GM23338 (cell line): ENCODE results near the gene GFAP. TPM values are rescaled to one million over a fixed set of nuclear protein-coding genes. Genes with fewer than 3 reads are reported as not detected.

Experiments used
- ATAC-seq: fragments of 200-7000 bp; cut with Tn5 transposase; 3 replicates; pipeline ENCODE4 v1.9.1; 2020
- DNase-seq: peaks from one replicate; pipeline ENCODE4 v3.0.0-alpha.2; 2015; ENCODE audit warnings: low spot score
- H2AFZ ChIP-seq: fragments of 200-600 bp; sonication (generic); 2 replicates; pipeline ENCODE4 v1.8.0; 2016; ENCODE audit warnings: antibody characterized with exemption, mild to moderate bottlenecking, moderate library complexity
- H3F3A ChIP-seq: fragments of 200-600 bp; sonication (generic); replicated peaks from 2 replicates; pipeline ENCODE4 v1.8.0; 2017; ENCODE audit warnings: antibody characterized with exemption, mixed run types, low read depth
- H3K27ac ChIP-seq: fragments of 200-600 bp; sonication (generic); 2 replicates; pipeline ENCODE4 v1.6.1; 2016; ENCODE audit warnings: low read depth
- H3K27me3 ChIP-seq: fragments of 200-600 bp; sonication (generic); 2 replicates; pipeline ENCODE4 v1.8.0; 2016; ENCODE audit warnings: mild to moderate bottlenecking, mixed run types, moderate library complexity; ENCODE audit not compliant: insufficient read depth
- H3K36me3 ChIP-seq: fragments of 200-600 bp; sonication (generic); 2 replicates; pipeline ENCODE4 v1.8.0; 2016; ENCODE audit warnings: mild to moderate bottlenecking; ENCODE audit not compliant: insufficient read depth
- H3K4me1 ChIP-seq: fragments of 200-600 bp; sonication (generic); 2 replicates; pipeline ENCODE4 v1.8.0; 2016; ENCODE audit warnings: mild to moderate bottlenecking, moderate library complexity; ENCODE audit not compliant: insufficient read depth
- H3K4me2 ChIP-seq: fragments of 200-600 bp; sonication (generic); 2 replicates; pipeline ENCODE4 v1.7.1; 2017; ENCODE audit warnings: mixed run types
- H3K4me3 ChIP-seq: fragments of 200-600 bp; sonication (generic); 2 replicates; pipeline ENCODE4 v1.6.1; 2016; ENCODE audit warnings: mixed run types
- H3K79me2 ChIP-seq: fragments of 200-600 bp; sonication (generic); replicated peaks from 2 replicates; pipeline ENCODE4 v1.8.0; 2017; ENCODE audit warnings: mild to moderate bottlenecking; ENCODE audit not compliant: insufficient read depth
- H3K9me2 ChIP-seq: fragments of 200-600 bp; sonication (generic); 2 replicates; pipeline ENCODE4 v1.8.0; 2017; ENCODE audit not compliant: insufficient read depth
- H4K20me1 ChIP-seq: fragments of 200-600 bp; sonication (generic); replicated peaks from 2 replicates; pipeline ENCODE4 v1.8.0; 2017; ENCODE audit warnings: mild to moderate bottlenecking; ENCODE audit not compliant: insufficient read depth
- H3K27ac Mint-ChIP-seq: 2 replicates; pipeline ENCODE4 v1.8.0; 2020; ENCODE audit warnings: inconsistent platforms, mild to moderate bottlenecking, moderate library complexity, mixed read lengths
- H3K27me3 Mint-ChIP-seq: 3 replicates; pipeline ENCODE4 v1.8.0; 2022; ENCODE audit warnings: low read depth, mild to moderate bottlenecking, moderate library complexity, mixed read lengths, inconsistent platforms; ENCODE audit not compliant: insufficient read depth, poor library complexity
- H3K36me3 Mint-ChIP-seq: 3 replicates; pipeline ENCODE4 v1.8.0; 2021; ENCODE audit warnings: low read depth, mild to moderate bottlenecking, inconsistent platforms, moderate library complexity, mixed read lengths
- H3K4me1 Mint-ChIP-seq: 3 replicates; pipeline ENCODE4 v1.8.0; 2020; ENCODE audit warnings: mild to moderate bottlenecking, inconsistent platforms, mixed read lengths
- H3K4me3 Mint-ChIP-seq: 3 replicates; pipeline ENCODE4 v1.8.0; 2021; ENCODE audit warnings: moderate library complexity, mild to moderate bottlenecking, inconsistent platforms, mixed read lengths
- H3K9me3 Mint-ChIP-seq: 3 replicates; pipeline ENCODE4 v1.8.0; 2020; ENCODE audit warnings: moderate library complexity, mild to moderate bottlenecking, inconsistent platforms, mixed read lengths
- CREB1 ChIP-seq: fragments of 250-450 bp; sonication (Bioruptor Pico); IDR thresholded peaks from 2 replicates; pipeline ENCODE4 v1.5.0; 2020; ENCODE audit warnings: low read depth, mild to moderate bottlenecking, moderate library complexity
- CTCF ChIP-seq, 2 experiments: fragments of 200-600 bp in 1 of 2; sonication (generic) in 1 of 2; conservative IDR thresholded peaks; 2 replicates each; pipeline versions ENCODE4 v1.5.1 to v1.6.1; 2016 to 2017; ENCODE audit warnings: antibody characterized with exemption in 2 of 2, low read depth in 2 of 2, mild to moderate bottlenecking in 2 of 2, moderate library complexity in 1 of 2
- EZH2 ChIP-seq: fragments of 200-600 bp; sonication (generic); IDR thresholded peaks from one replicate; pipeline ENCODE4 v1.8.0; 2017; ENCODE audit warnings: antibody characterized with exemption, mild to moderate bottlenecking, low read depth; ENCODE audit not compliant: unreplicated experiment
- EZH2phosphoT487 ChIP-seq: fragments of 200-600 bp; sonication (generic); IDR thresholded peaks from one replicate; pipeline ENCODE4 v1.8.1; 2018; ENCODE audit warnings: antibody characterized with exemption; ENCODE audit not compliant: unreplicated experiment
- JUNB ChIP-seq: IDR thresholded peaks from one replicate; pipeline ENCODE4 v1.6.1; 2016; ENCODE audit warnings: antibody characterized with exemption; ENCODE audit not compliant: unreplicated experiment
- NANOG ChIP-seq: IDR thresholded peaks from 2 replicates; pipeline ENCODE4 v1.6.1; 2016; ENCODE audit warnings: antibody characterized with exemption, borderline replicate concordance
- POLR2AphosphoS5 ChIP-seq: IDR thresholded peaks from 2 replicates; pipeline ENCODE4 v1.6.1; 2016; ENCODE audit warnings: antibody characterized with exemption, low read depth
- STAT1 ChIP-seq: IDR thresholded peaks from one replicate; pipeline ENCODE4 v1.6.1; 2016; ENCODE audit warnings: antibody characterized with exemption; ENCODE audit not compliant: unreplicated experiment
- ZNF114 ChIP-seq: fragments of 250-450 bp; sonication (Bioruptor Pico); IDR thresholded peaks from 2 replicates; pipeline ENCODE4 v1.5.0; 2020; ENCODE audit warnings: mild to moderate bottlenecking, moderate library complexity
- ZNF331 ChIP-seq: fragments of 250-450 bp; sonication (Bioruptor Pico); IDR thresholded peaks from 2 replicates; pipeline ENCODE4 v1.5.0; 2020; ENCODE audit warnings: low read depth, mild to moderate bottlenecking, moderate library complexity
- polyA plus RNA-seq: library from polyadenylated mRNA; unstranded; fragments of >200 nt; fragmentation: Nextera tagmentation; extraction: Ambion mirVana; gene quantifications from 2 replicates; pipeline ENCODE4 v1.2.1, GENCODE V29; 2016
- total RNA-seq: library from RNA; depleted of rRNA; stranded (reverse); fragments of >200 nt; shearing (Covaris generic); gene quantifications from 2 replicates; pipeline ENCODE4 v1.2.3, GENCODE V29; 2014
- TF ChIP-seq, protein P1 (sequence below): IDR thresholded peaks from one replicate; pipeline ENCODE4 v1.6.1; 2018; ENCODE audit warnings: antibody characterized with exemption; ENCODE audit not compliant: unreplicated experiment
- TF ChIP-seq, protein P2 (sequence below): fragments of 250-450 bp; sonication (Bioruptor Pico); IDR thresholded peaks from 2 replicates; pipeline ENCODE4 v1.5.0; 2020; ENCODE audit warnings: mild to moderate bottlenecking, moderate library complexity
- TF ChIP-seq, protein P3 (sequence below): IDR thresholded peaks from 2 replicates; pipeline ENCODE4 v1.6.1; 2016; ENCODE audit warnings: antibody characterized with exemption

GFAP gene
- total and polyA plus RNA-seq, 2 experiments from 2014 or later = 0.15 to 5.1 TPM

DNA sequence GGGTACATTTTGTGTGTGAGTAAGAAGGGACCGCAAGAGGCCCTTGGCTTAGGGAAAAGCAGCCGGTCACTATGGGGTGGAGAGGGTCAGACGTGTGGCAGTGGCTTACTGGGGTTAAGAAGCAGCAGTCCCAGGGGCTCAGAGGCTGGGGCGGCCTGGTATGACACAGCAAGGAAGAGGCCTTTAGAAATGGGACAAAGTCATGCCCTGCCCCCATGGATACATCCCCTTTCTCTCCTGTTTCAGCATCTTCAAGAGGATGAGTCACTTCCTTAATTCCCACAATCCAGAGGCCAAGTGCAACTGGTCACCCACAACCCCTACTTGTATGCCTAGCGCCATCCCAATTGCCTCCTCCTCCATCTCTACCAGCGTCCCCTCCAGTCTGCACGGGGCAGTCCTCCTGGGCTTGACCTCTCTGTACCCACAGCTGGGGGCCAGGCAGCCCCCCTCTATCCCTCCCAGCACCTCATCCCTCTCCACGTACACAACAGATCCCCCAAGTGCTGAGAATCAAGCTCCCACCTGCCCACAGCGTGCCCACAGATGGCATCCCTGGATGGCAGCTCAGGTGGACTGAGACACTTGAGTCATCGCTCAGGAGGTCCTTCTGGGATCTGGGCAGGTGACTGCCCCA, 9.2 kb downstream of the GFAP start:
- H3K36me3 Mint-ChIP-seq = no peaks in the 10 kb centered on the region
- ATAC-seq (no peak), DNase-seq (no peak)
- no peaks in the 10 kb centered on the region for H3K9me2 ChIP-seq
- H3K27me3 ChIP-seq = no peaks in the 10 kb centered on the region
- H3K9me3 Mint-ChIP-seq = no peaks in the 10 kb centered on the region
- H3K36me3 ChIP-seq = no peaks in the 10 kb centered on the region
- peaks cover 5% of the 10 kb centered on the region; the same call in 1 of the 2 replicates for H3F3A ChIP-seq
- H4K20me1 ChIP-seq = no peaks in the 10 kb centered on the region
- H3K4me3 ChIP-seq = no peak overlapping the region
- TF ChIP-seq, protein P1, sequence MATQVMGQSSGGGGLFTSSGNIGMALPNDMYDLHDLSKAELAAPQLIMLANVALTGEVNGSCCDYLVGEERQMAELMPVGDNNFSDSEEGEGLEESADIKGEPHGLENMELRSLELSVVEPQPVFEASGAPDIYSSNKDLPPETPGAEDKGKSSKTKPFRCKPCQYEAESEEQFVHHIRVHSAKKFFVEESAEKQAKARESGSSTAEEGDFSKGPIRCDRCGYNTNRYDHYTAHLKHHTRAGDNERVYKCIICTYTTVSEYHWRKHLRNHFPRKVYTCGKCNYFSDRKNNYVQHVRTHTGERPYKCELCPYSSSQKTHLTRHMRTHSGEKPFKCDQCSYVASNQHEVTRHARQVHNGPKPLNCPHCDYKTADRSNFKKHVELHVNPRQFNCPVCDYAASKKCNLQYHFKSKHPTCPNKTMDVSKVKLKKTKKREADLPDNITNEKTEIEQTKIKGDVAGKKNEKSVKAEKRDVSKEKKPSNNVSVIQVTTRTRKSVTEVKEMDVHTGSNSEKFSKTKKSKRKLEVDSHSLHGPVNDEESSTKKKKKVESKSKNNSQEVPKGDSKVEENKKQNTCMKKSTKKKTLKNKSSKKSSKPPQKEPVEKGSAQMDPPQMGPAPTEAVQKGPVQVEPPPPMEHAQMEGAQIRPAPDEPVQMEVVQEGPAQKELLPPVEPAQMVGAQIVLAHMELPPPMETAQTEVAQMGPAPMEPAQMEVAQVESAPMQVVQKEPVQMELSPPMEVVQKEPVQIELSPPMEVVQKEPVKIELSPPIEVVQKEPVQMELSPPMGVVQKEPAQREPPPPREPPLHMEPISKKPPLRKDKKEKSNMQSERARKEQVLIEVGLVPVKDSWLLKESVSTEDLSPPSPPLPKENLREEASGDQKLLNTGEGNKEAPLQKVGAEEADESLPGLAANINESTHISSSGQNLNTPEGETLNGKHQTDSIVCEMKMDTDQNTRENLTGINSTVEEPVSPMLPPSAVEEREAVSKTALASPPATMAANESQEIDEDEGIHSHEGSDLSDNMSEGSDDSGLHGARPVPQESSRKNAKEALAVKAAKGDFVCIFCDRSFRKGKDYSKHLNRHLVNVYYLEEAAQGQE = no peak
- no peak for TF ChIP-seq ZNF331
- TF ChIP-seq, protein P2, sequence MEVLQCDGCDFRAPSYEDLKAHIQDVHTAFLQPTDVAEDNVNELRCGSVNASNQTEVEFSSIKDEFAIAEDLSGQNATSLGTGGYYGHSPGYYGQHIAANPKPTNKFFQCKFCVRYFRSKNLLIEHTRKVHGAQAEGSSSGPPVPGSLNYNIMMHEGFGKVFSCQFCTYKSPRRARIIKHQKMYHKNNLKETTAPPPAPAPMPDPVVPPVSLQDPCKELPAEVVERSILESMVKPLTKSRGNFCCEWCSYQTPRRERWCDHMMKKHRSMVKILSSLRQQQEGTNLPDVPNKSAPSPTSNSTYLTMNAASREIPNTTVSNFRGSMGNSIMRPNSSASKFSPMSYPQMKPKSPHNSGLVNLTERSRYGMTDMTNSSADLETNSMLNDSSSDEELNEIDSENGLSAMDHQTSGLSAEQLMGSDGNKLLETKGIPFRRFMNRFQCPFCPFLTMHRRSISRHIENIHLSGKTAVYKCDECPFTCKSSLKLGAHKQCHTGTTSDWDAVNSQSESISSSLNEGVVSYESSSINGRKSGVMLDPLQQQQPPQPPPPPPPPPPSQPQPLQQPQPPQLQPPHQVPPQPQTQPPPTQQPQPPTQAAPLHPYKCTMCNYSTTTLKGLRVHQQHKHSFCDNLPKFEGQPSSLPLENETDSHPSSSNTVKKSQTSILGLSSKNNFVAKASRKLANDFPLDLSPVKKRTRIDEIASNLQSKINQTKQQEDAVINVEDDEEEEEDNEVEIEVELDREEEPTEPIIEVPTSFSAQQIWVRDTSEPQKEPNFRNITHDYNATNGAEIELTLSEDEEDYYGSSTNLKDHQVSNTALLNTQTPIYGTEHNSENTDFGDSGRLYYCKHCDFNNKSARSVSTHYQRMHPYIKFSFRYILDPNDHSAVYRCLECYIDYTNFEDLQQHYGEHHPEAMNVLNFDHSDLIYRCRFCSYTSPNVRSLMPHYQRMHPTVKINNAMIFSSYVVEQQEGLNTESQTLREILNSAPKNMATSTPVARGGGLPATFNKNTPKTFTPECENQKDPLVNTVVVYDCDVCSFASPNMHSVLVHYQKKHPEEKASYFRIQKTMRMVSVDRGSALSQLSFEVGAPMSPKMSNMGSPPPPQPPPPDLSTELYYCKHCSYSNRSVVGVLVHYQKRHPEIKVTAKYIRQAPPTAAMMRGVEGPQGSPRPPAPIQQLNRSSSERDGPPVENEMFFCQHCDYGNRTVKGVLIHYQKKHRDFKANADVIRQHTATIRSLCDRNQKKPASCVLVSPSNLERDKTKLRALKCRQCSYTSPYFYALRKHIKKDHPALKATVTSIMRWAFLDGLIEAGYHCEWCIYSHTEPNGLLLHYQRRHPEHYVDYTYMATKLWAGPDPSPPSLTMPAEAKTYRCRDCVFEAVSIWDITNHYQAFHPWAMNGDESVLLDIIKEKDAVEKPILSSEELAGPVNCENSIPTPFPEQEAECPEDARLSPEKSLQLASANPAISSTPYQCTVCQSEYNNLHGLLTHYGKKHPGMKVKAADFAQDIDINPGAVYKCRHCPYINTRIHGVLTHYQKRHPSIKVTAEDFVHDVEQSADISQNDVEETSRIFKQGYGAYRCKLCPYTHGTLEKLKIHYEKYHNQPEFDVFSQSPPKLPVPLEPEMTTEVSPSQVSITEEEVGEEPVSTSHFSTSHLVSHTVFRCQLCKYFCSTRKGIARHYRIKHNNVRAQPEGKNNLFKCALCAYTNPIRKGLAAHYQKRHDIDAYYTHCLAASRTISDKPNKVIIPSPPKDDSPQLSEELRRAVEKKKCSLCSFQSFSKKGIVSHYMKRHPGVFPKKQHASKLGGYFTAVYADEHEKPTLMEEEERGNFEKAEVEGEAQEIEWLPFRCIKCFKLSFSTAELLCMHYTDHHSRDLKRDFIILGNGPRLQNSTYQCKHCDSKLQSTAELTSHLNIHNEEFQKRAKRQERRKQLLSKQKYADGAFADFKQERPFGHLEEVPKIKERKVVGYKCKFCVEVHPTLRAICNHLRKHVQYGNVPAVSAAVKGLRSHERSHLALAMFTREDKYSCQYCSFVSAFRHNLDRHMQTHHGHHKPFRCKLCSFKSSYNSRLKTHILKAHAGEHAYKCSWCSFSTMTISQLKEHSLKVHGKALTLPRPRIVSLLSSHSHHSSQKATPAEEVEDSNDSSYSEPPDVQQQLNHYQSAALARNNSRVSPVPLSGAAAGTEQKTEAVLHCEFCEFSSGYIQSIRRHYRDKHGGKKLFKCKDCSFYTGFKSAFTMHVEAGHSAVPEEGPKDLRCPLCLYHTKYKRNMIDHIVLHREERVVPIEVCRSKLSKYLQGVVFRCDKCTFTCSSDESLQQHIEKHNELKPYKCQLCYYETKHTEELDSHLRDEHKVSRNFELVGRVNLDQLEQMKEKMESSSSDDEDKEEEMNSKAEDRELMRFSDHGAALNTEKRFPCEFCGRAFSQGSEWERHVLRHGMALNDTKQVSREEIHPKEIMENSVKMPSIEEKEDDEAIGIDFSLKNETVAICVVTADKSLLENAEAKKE (CRISPR knock-in tag) = no peak
- TF ChIP-seq CREB1 (CRISPR knock-in tag) = no peak
- no peak for TF ChIP-seq STAT1
- no peak for TF ChIP-seq CTCF (conservative IDR thresholded peaks at IDR 0.05; ENCODE audit: low read depth in 2 of 2)
- TF ChIP-seq EZH2phosphoT487 = no peak
- TF ChIP-seq, protein P3, sequence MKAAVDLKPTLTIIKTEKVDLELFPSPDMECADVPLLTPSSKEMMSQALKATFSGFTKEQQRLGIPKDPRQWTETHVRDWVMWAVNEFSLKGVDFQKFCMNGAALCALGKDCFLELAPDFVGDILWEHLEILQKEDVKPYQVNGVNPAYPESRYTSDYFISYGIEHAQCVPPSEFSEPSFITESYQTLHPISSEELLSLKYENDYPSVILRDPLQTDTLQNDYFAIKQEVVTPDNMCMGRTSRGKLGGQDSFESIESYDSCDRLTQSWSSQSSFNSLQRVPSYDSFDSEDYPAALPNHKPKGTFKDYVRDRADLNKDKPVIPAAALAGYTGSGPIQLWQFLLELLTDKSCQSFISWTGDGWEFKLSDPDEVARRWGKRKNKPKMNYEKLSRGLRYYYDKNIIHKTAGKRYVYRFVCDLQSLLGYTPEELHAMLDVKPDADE = no peak
- TF ChIP-seq ZNF114 (CRISPR knock-in tag) = no peak
- TF ChIP-seq NANOG = no peak
- TF ChIP-seq POLR2AphosphoS5 = no peak
- TF ChIP-seq JUNB = no peak
- TF ChIP-seq EZH2 = no peak
- no peak overlapping the region for H2AFZ ChIP-seq
- H3K4me1 ChIP-seq = no peaks in the 10 kb centered on the region; the same call in 1 of the 2 replicates
- H3K27me3 Mint-ChIP-seq = peaks cover 23% of the 10 kb centered on the region
- no peak overlapping the region for H3K27ac ChIP-seq
- H3K4me3 Mint-ChIP-seq = no peak overlapping the region; the same call in 2 of the 3 replicates
- no peak overlapping the region for H3K4me2 ChIP-seq
- H3K4me1 Mint-ChIP-seq = peaks cover 17% of the 10 kb centered on the region
- peak overlapping the region; percentile 80; the same call in 1 of the 2 replicates for H3K27ac Mint-ChIP-seq
- no peaks in the 10 kb centered on the region for H3K79me2 ChIP-seq
